Measurements from ENCODE around the gene EYA3.

EYA3 gene

GRCh38 chr1:28113242-28113572 is 24.8 kb upstream of the EYA3 start:
- in situ Hi-C loops (cut with HindIII; ENCODE audit: low sequenced_read_pairs): no loop called here
- no peak overlapping the region for H3K4me3 ChIP-seq (ENCODE audit: low read depth, low read length)
- DNase-seq (ENCODE audit: low read depth): no peak
- TF ChIP-seq, protein P1, sequence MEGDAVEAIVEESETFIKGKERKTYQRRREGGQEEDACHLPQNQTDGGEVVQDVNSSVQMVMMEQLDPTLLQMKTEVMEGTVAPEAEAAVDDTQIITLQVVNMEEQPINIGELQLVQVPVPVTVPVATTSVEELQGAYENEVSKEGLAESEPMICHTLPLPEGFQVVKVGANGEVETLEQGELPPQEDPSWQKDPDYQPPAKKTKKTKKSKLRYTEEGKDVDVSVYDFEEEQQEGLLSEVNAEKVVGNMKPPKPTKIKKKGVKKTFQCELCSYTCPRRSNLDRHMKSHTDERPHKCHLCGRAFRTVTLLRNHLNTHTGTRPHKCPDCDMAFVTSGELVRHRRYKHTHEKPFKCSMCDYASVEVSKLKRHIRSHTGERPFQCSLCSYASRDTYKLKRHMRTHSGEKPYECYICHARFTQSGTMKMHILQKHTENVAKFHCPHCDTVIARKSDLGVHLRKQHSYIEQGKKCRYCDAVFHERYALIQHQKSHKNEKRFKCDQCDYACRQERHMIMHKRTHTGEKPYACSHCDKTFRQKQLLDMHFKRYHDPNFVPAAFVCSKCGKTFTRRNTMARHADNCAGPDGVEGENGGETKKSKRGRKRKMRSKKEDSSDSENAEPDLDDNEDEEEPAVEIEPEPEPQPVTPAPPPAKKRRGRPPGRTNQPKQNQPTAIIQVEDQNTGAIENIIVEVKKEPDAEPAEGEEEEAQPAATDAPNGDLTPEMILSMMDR (IDR thresholded peaks at IDR 0.05; ENCODE audit: low read depth, low read length, missing control alignments): no peak

GRCh38 chr1:28112388-28113241 is 24.2 kb upstream of the EYA3 start:
- TF ChIP-seq, protein P1 (IDR thresholded peaks at IDR 0.05; ENCODE audit: low read depth, low read length, missing control alignments): peak; percentile 25
- no peak for DNase-seq (ENCODE audit: low read depth)
- in situ Hi-C loops (cut with HindIII; ENCODE audit: low sequenced_read_pairs): no loop called here
- H3K4me3 ChIP-seq (ENCODE audit: low read depth, low read length): no peak overlapping the region

DNA sequence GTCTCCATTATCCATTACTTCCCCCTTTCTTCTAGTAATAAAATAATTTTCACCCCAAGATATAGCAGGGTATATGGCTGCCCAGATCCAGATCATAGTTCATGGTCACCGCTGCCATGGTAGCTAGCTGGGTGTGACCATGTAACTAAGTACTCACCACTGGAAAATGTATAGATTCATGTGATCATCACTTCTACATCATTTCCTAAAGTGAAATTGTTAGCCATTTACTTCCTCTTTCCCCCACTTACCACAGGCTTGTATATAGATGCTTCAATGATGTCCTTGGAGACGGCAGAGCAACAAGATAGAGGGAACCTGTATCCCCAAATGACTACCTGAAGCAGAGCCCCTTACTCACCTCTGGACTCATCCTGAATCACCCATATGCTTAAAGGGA is 22.7 kb upstream of the EYA3 start:
- in situ Hi-C loops (cut with HindIII; ENCODE audit: low sequenced_read_pairs): no loop called here
- TF ChIP-seq, protein P1 (IDR thresholded peaks at IDR 0.05; ENCODE audit: low read depth, low read length, missing control alignments): no peak
- DNase-seq (ENCODE audit: low read depth): no peak
- no peak overlapping the region for H3K4me3 ChIP-seq (ENCODE audit: low read depth, low read length)

- no peak overlapping the region for H3K4me3 ChIP-seq (ENCODE audit: low read depth, low read length)
- in situ Hi-C loops (cut with HindIII; ENCODE audit: low sequenced_read_pairs): no loop called here
- no peak for DNase-seq (ENCODE audit: low read depth)
- TF ChIP-seq, protein P1 (IDR thresholded peaks at IDR 0.05; ENCODE audit: low read depth, low read length, missing control alignments): no peak
These were observed 22.1 kb upstream of the EYA3 start for GRCh38 chr1:28110555-28110954.

DNA sequence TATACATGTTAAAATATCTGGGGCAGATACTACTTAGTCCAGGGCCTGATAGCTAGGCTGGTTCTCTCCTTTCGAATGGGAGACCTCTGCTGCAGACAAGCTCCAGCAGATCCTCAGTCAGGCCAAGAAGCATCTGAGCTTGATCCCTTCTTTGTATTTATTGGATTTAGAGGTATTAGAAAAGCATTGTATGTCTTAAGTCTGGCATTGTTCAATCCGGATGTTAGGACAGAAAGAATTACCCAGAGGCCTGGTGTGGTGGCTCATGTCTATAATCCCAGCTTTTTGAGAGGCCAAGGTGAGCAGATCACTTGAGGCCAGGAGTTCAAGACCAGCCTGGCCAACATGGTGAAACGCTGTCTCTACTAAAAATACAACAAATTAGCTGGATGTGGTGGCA is 21.2 kb upstream of the EYA3 start:
- no peak overlapping the region for H3K4me3 ChIP-seq (ENCODE audit: low read depth, low read length)
- in situ Hi-C loops (cut with HindIII; ENCODE audit: low sequenced_read_pairs): no loop called here
- TF ChIP-seq, protein P1 (IDR thresholded peaks at IDR 0.05; ENCODE audit: low read depth, low read length, missing control alignments): no peak

GRCh38 chr1:28108001-28108400 is 19.6 kb upstream of the EYA3 start:
- H3K4me3 ChIP-seq (ENCODE audit: low read depth, low read length): no peak overlapping the region
- DNase-seq (ENCODE audit: low read depth): no peak

More for the DNA sequence above, 21.2 kb upstream of the EYA3 start:
- DNase-seq (ENCODE audit: low read depth): no peak

More at GRCh38 chr1:28108001-28108400, 19.6 kb upstream of the EYA3 start:
- in situ Hi-C loops (cut with HindIII; ENCODE audit: low sequenced_read_pairs): no loop called here
- TF ChIP-seq, protein P1 (IDR thresholded peaks at IDR 0.05; ENCODE audit: low read depth, low read length, missing control alignments): no peak
